Esophagus squamous epithelium (tissue), 4 donors: ENCODE results near the gene PKP1.

Experiments
- POLR2A ChIP-seq, 4 donors: fragments of 450-650 bp; IDR thresholded peaks; one replicate each; pipeline ENCODE4 v1.6.1; 2017; ENCODE audit warnings: antibody characterized with exemption in 4 of 4, mild to moderate bottlenecking in 4 of 4, moderate library complexity in 3 of 4
- TF ChIP-seq, protein P1 (sequence below), 6 experiments: fragments of 450-650 bp in 4 of 6; fragments of 200-600 bp in 2 of 6; sonication (generic) in 2 of 6; IDR thresholded peaks; one replicate each; pipeline ENCODE4 v1.5.1; 2016 to 2019; ENCODE audit warnings: antibody characterized with exemption in 6 of 6, mild to moderate bottlenecking in 4 of 6, moderate library complexity in 4 of 6

DNA sequence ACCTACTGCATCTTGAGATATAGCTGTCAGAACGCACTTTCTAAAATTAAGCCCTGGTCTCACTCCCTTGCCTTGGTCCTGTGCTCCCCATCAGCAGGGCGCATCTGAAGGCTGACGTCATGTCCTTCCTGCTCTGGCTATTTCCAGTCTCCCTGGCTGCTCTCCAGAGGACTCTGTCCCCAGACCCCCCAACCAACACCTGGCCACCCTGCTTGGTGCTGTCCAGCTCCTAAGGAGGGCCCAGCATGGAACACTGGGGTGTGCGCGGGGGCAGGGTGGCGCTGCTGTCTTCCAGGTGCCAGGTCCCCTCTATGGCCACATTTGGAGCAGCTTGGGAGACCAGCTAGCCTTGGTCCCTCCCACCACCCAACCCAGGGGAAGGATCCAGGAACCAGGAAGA is 85.9 kb downstream of the PKP1 start:
- TF ChIP-seq, protein P1, sequence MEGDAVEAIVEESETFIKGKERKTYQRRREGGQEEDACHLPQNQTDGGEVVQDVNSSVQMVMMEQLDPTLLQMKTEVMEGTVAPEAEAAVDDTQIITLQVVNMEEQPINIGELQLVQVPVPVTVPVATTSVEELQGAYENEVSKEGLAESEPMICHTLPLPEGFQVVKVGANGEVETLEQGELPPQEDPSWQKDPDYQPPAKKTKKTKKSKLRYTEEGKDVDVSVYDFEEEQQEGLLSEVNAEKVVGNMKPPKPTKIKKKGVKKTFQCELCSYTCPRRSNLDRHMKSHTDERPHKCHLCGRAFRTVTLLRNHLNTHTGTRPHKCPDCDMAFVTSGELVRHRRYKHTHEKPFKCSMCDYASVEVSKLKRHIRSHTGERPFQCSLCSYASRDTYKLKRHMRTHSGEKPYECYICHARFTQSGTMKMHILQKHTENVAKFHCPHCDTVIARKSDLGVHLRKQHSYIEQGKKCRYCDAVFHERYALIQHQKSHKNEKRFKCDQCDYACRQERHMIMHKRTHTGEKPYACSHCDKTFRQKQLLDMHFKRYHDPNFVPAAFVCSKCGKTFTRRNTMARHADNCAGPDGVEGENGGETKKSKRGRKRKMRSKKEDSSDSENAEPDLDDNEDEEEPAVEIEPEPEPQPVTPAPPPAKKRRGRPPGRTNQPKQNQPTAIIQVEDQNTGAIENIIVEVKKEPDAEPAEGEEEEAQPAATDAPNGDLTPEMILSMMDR (IDR thresholded peaks at IDR 0.05) = no peak
- no peak for TF ChIP-seq POLR2A (IDR thresholded peaks at IDR 0.05)
